Iris pigment epithelial cell (primary cell): ENCODE measurements around the gene SIM2.

Experiments
- DNase-seq: peaks from one replicate; pipeline ENCODE4 v3.0.0-alpha.2; 2011; ENCODE audit warnings: low read depth

Gene SIM2

DNA sequence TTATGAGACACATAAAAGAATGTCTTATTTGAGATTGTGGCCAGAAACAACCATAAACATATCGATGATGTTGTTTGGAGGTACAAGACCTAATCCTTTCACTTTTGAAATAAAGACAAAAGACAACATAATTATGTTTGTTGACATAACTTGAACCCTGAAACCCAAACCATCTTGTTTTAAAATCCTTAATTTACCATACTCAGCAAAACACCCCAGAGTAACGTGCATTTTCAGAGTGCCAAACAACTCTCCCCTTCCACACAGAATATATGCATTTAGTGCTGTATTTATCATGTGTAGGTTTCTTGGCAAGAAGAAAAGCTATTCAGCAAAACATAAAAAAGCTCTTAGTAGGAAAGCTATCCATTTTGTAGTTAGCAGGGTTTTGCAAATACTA lies 17.5 kb downstream of the SIM2 start:
- DNase-seq: no peak

DNA sequence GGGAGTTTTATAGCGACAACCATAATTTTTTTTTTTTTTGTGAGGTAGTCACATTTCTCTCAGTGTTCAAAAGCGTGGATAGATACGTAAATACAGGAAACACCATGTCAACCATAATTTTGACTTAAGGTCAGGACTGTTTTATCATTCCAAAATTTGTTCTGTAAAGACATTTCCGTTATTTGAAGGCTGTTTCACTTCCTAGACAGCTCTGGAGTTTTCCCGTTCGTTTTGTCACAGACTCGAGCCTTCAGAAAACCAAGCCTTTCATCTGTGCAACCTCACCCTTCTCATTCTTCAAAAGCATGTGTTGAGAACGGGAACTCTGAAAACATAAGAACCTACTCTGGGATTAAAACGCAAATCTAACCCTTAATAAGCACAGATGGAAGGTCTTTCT lies 17.9 kb downstream of the SIM2 start:
- no peak for DNase-seq

DNA sequence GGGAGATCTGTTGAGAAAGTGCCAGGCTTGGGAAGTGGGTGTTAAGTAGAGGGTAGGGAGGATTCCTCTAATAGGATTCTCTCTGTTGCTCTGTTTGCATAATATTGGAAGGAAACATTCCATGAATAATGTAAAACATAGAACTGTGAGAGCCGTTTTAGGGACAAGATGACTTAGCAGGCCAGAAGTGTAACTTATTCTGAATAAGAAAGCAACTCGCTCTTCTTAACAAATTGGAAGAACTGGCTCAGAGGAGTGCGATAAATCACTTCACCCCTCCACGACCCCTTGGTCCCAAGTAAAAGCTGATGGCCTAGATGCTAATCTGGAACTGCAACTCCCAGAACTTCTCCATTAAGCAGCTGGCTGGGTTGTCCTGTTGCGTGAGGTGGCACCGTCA lies 19.1 kb downstream of the SIM2 start:
- DNase-seq: no peak

DNA sequence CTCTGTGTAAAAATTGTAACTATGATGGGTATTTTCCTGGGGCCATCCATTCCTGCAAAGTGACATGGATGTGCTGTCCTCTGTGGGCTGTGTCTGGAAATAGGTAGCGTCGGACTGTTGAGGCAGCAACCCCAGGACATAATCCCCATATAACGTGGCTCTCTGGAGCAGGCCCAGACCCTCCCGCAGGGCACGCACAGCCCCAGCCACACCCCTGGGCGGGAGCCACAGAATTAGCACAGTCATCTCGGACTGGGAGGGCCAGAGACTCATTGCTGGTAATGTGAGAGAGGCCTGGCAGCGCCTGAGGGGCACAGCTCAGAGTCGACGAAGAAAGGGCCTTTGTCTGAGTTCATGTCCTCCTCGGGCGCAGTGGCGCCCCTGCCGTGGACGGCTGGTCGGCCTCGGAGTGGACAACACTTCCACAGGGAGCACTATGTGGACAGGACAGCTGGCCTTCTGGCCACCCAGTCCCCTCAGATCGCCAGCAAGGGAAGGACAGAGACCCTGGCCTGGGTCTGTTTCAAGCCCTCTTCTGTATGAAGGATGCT lies 20.1 kb downstream of the SIM2 start:
- DNase-seq: no peak

DNA sequence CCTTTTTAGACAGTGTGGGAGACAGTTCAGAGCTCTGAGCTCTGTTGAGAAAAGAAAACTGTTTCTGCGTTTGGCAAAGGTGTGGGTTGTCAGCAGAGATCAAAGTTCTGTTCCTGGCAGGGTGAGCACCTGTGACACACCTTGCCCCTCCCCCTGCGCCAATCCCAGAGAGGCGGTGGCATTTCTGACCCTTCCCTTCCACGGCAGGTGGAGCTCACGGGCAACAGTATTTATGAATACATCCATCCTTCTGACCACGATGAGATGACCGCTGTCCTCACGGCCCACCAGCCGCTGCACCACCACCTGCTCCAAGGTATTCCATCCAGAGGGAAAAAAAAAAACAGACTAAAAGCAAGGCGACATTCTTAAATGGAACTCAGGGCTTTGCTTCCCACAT lies 20.7 kb downstream of the SIM2 start:
- DNase-seq: no peak

DNA sequence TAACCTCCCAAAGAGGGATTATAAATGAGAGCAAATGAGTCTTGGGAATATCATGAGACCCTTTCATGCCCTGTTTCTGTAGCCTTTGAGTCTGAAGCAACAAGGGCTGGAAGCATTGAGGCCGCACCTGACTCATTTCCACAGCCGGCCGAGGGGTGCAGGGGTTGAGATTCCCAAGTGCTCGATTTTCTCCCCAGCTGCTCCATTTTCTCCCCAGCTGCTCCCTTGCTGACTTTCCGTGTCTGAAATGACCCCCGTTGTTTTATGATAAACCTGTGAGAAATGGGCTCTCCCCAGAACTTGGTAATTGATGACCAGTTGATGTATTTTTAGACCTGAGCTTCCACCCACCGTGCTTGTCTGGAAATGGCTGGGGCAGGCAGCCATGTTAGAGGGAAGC lies 22.9 kb downstream of the SIM2 start:
- no peak for DNase-seq

DNA sequence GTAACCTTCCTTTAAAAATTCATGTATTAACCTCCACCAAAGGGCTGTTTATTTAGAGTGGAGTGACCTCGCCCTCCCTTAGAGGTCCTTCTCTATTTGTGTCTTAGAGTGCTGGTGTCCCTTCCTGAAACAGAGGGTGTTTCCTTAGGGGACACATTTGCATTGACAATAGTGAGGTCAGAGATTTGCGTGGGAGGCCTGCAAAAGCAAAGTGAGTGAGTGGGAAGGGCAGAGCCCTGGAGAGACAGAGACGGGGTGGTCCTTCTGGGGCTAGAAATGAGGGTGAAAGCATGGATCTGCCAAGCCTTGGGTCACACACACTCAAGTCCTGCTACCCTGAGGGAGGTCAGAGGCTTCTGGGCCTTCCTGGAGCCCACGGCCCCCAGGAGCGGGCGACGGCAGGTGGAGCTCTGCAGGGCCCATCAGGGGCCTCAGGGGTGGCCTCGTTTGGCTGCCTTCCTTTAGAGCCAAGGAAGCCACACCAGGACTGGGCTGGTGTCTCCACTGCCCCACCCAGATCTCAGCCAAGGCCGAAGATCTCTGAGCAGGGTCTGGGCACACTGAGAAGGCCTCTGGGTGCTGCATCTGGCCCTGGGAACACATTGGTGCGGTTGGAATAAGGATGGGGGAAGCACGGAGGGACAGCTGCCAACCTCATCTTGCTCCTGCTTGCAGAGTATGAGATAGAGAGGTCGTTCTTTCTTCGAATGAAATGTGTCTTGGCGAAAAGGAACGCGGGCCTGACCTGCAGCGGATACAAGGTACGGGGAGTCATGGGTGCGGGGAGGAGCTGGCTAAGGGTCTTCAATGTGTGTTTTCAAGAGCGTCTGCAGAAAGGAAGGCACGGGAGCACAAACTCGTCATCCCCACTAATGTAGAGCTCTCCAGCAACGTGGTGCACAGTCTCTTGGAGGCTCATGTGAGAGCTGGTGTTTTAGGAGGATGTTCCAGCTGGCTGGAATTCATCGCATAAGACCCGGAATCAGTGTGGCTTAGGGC lies 23.8 kb downstream of the SIM2 start:
- DNase-seq: no peak

DNA sequence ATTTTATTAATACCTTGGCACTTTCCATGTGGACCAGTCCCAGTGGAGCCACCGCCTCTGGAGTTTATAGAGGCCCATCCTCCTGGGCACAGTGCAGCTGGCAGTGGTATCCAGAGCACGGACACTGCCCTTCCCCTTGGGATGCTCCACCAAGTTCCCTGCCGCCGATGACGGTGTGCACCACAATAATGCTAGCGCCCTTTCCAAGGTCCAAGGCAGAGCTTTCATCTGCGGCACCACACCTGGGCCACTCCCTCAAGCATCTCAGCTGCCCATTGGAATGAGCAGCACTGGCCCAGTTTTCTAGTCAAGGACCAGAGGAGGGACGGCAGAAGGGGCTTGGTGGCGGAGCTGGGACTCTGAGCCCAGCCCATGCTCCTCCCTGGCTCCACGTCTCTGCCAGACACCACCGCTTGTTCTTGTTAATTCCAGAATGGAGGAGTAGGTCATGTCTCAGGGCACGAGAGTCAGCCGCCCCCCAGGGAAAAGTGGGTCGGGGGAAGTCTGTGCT lies 24.5 kb downstream of the SIM2 start:
- no peak for DNase-seq

DNA sequence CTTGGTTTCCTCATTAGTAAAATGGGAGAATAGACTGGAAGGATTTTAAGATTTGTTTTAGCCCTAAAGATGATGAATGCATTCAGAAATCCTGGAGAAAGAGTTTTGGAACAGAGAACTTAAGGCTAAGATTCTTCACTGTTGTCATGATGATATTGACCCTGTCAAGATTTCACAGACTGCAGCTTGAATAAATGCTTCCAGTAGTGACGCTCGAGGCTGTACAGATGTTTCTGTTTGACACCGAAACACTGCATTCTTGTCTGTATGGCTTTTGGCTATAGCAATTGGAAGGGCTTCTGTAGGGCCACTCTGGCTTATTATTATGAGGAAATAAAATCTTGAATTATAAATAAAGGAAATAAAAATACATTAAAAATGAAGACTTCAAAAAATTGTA lies 25.7 kb downstream of the SIM2 start:
- DNase-seq: no peak

DNA sequence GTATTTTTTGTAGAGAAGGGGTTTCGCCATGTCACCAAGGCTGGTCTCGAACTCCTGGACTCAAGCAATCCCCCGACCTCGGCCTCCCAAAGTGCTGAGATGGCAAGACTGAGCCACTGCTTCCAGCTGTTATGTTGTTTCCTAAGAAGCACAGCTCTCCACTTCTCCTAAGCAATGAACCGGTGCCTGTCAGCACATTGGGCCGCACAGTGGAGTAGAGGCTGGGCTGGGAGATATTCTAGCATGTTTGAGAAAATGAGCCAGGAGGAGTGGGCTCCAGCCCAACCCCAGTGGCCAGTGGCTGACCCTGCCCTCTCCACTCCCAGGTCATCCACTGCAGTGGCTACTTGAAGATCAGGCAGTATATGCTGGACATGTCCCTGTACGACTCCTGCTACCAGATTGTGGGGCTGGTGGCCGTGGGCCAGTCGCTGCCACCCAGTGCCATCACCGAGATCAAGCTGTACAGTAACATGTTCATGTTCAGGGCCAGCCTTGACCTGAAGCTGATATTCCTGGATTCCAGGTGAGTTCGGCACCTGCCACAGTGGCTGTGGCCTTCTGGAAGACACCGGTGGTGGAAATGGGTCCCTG lies 27.0 kb downstream of the SIM2 start:
- DNase-seq: no peak

DNA sequence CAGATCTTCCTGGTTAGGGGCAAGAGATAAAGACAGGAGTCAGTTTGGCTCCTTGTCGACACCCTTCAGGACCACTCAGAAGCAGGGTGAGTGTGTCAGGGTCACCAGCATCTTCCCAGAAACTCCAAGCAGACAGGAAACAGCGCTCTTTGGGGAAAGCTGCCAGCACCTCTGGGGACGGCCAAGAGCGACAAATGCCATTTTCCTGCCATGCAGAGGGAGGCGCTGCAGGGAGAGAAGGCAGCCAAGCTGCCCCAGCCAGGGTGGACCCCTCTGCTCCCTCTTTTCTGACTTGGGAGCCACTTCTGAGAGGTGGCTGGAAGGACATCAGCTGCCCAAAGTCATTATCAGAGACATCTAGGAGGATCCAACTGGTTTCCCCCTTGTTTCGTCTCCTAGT lies 29.0 kb downstream of the SIM2 start:
- no peak for DNase-seq

DNA sequence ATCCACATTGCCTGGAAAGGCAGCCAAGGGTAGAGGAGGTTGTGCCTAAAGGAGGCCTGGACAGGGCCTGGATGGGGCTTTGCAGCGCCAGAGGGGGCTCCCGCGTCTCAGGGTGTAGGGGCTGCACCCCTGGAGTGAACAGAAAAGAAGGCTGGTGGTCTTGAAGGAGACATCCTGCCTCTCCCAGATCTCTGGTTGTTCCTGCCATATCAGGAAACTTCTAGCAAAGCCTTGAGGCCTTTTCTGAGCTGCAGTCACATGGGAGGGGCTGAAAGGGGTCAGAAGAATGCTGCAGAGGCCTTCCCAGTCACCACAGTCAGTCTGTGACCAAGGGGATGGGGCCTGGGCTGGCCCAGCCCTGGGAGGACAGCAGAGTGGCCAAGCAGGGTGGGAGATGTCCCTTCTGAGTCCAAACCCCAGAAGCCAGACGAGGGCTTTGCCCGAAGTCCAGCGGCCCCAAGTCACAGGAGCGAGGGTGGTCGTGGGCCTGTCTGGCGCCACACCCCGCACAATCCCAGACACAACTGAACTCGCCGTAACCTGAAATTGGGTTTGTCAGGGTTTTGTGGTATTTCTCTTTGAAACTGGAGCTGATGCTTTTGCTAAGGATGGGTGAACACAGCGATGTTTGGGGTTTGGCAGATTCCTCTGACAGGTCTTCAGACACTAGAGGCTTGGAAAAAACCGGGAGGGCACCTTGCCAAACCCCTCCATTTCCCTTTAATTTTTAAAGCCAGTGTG lies 29.6 kb downstream of the SIM2 start:
- no peak for DNase-seq

DNA sequence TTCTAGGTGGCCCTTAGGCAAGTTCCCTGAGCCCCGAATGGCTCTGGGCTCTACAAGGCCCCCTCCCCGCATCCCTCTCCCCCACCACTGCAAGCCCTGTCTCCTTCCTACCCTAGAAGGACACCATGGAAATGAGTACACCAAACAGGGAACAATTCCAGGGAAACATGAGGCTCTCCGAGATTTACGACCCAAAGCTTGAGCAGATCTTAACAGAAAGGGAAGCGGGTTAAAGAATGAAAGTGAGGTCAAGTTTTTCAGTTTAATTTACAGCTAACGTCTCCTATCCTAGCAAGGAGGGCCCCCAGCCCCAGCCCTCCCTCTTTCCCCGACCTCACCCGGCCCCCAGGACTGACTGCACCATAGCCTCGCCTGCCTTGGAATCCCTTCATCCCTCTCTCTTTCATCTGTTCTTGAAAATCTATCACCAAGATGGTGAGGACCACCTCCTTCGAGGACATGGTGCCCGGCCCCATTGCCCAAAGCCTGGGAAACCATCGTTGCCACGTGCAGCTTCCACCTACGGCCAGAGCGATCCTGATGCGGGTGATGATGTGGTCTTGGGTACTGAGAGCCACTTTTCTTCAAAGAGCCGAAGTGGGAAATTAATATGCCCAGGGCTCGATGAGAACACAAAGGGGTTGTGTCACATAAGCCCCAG lies 30.5 kb downstream of the SIM2 start:
- no peak for DNase-seq

DNA sequence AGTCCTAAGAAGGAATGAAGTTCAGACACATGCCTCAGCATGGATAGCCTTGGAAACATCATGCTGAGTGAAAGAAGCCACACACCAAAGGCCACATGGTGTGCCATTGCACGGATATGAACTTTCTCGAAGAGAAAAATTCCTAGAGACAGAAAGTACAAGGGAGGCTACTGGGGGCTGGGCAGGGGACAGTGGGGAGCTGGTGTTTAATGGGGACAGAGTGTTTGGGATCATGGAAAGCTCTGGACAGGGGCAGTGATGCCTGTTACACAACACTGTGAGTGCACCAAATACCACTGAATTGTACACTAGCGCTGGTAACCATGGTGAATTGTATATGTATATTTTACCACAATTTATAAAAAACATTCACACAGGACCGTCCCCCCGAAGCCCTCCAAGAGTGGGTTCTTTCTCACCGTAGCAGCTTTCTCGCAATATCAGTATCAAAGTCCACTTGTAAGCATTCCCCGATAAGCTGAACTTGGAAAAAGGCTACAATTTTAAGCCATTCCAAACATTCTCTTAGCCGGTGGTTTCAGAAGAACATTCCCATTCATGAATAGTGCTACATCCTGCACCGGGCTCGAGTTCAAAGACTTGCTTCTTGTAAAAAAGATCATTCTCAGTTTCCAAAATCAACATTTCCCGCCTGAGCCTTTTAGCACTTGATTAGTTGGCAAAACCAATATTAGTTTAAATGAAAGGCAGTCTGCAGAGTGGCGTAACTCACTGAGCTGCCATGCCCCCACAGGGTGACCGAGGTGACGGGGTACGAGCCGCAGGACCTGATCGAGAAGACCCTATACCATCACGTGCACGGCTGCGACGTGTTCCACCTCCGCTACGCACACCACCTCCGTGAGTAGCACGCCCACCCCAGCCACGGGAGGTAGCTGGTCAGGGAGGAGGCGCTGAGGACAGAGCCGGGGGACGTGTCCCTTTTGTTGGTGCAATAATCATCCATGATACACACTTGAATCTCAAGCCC lies 31.7 kb downstream of the SIM2 start:
- DNase-seq: no peak

DNA sequence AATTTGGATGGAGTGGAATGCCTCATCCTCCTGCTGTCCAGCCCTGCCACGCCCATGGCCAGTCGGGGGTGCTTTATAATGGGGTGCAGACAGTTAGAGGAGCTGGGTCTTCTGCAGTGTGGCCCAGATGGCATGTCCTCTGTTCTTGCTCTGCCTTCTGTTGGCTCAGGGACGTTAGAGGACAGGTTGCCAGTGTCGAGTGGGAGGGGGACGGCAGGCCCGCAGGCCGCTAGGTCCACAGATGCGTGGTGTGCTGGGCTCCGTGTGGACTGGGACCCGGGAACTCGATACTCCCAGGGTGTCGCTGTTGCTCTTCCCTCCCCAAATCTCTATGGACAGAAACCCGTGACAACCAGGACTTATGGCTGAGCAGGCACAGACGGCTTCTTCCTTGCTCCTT lies 33.3 kb downstream of the SIM2 start:
- no peak for DNase-seq

DNA sequence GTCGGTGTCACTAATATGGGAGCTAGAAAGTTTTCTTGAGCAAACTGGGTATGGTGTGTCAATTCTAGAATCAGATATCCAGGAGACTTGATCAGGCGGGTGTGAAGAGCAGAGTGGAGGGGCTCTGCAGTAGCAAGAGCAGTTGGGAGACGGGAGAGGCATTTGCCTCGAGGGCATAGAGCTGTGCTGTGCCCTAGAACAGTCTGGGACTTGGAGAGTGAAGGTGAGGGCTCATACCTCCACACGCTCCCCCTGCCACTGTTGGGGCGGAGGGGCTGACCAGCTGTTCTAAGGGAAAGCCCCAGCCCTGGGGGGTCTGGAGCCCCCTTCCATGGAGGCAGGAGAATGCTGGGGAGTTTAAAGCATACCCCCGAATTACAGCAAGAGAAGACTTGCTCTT lies 33.8 kb downstream of the SIM2 start:
- no peak for DNase-seq

DNA sequence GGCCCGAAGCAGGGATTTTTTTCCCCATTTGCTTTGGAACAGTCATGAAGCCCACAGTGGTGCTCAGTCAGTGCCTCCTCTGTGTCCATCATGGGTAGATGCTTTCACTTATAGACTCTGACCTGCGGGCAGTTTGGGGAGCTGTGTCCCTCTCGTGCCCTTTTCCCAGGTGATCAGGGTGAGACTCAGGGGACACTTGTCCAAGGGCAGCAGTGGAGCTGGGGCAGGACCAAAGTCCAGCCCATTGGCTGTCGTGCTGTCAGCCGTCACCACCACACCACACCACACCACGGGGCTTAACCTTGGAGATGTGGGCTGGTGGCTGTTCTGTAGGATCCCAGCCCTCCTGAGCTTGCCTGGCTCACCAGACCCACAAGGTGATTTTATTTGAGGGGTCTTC lies 34.9 kb downstream of the SIM2 start:
- no peak for DNase-seq

DNA sequence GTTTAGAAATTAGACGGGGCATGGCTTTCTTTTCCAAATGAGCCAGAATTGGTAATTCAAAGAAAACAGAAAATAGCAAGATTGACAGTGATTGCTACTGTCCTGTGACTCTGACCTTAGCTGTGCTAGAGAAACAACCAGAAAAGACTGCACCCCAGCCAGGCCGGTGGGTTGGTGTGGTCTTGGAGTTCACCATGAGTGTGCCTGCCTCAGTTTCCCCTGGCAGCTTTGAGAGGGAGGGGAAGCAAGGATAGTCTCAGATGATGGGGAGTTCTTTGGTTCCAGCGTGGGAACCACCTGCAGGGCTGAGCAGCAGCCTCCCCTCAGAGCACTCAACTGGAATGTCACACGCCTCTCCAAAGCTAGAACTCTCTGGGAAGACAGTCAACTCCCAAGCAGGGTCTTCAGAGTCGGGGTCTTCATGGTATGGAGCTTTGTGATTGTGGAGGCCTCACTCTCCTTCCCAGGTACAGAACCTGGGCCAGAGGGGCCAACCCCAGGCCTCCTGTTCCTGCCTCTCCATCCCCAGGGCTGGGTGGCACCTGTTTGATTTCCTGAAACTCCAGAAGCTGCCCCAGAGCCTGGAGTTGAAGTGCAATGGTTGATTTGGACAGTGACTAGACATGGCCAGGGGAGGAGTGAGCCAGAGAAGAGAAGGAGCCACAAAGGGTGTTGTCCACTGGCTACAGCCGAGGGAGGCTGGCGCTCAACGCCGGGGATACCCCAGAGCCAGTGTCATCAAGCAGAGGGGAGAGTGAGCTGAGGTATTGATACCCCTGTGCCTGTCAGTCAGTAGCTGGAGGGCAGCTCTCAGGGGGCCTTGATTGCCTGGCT lies 35.7 kb downstream of the SIM2 start:
- no peak for DNase-seq

DNA sequence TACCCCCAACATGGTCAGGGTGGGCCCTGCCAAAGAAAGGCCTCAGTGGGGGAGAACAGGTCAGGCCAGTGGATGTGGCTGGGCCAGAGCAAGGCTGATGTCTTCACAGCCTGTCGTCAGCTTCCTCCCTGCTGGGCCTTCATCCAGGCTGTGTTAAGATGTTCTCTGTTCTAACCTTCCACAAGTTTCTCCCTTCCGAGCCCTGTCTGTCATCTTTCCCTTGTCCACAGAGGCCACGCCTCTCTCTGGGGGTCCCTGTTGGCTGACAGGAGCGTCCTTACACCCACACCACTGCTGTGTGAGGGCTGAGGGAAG lies 36.2 kb downstream of the SIM2 start:
- DNase-seq: no peak
